CD4-positive, alpha-beta memory T cell (primary cell): ENCODE data around the gene IL10RB. TPM values are rescaled to one million over a fixed set of nuclear protein-coding genes. Genes with fewer than 3 reads are reported as not detected.

ENCODE experiments used
- CTCF ChIA-PET: fragments of 350-600 bp; sonication (Branson Sonifier 250); formaldehyde crosslinking; loops from one replicate; lab custom pipeline; 2021; ENCODE audit warnings: inconsistent platforms; ENCODE audit not compliant: partially characterized antibody; lab: Charles Lee
- POLR2A ChIA-PET: fragments of 350-600 bp; sonication (Branson Sonifier 250); formaldehyde crosslinking; loops from one replicate; lab custom pipeline; 2021; ENCODE audit not compliant: partially characterized antibody; lab: Charles Lee
- DNase-seq, 5 donors: peaks; one replicate each; pipeline versions ENCODE4 v3.0.0 to v3.0.0-alpha.2; 2020 to 2022; ENCODE audit warnings: mixed read lengths in 1 of 5
- H3K27ac ChIP-seq: one replicate; pipeline ENCODE4 v1.7.0; 2013; ENCODE audit warnings: low read depth, low read length
- H3K27me3 ChIP-seq: 2 replicates; pipeline ENCODE4 v1.7.0; 2013; ENCODE audit warnings: mild to moderate bottlenecking, low read length, moderate library complexity; ENCODE audit not compliant: insufficient read depth
- H3K36me3 ChIP-seq: 2 replicates; pipeline ENCODE4 v1.7.0; 2013; ENCODE audit warnings: mild to moderate bottlenecking, low read length, moderate library complexity; ENCODE audit not compliant: insufficient read depth
- H3K4me1 ChIP-seq: 2 replicates; pipeline ENCODE4 v1.7.0; 2013; ENCODE audit warnings: mild to moderate bottlenecking, low read length, moderate library complexity; ENCODE audit not compliant: insufficient read depth
- H3K4me3 ChIP-seq, 2 donors: one replicate each; pipeline ENCODE4 v1.7.0; 2013; ENCODE audit warnings: low read length in 2 of 2, mild to moderate bottlenecking in 1 of 2
- H3K9me3 ChIP-seq, 2 donors: one replicate each; pipeline ENCODE4 v1.7.0; 2013; ENCODE audit warnings: low read length in 2 of 2, control low read depth in 1 of 2; ENCODE audit not compliant: control insufficient read depth in 1 of 2
- H3K27ac Mint-ChIP-seq, 7 donors: one replicate each; pipeline ENCODE4 v1.8.0; 2020 to 2021; ENCODE audit warnings: mixed read lengths in 7 of 7, mild to moderate bottlenecking in 6 of 7, inconsistent platforms in 3 of 7, moderate library complexity in 3 of 7
- H3K27me3 Mint-ChIP-seq, 2 donors: one replicate each; pipeline ENCODE4 v1.8.0; 2020 to 2021; ENCODE audit warnings: mixed read lengths in 2 of 2
- H3K36me3 Mint-ChIP-seq, 2 donors: one replicate each; pipeline ENCODE4 v1.8.0; 2020 to 2021; ENCODE audit warnings: mixed read lengths in 2 of 2, inconsistent platforms in 1 of 2, mild to moderate bottlenecking in 1 of 2
- H3K4me1 Mint-ChIP-seq, 4 donors: one replicate each; pipeline ENCODE4 v1.8.0; 2020 to 2021; ENCODE audit warnings: mixed read lengths in 4 of 4, mild to moderate bottlenecking in 1 of 4
- H3K4me3 Mint-ChIP-seq, 8 donors: one replicate each; pipeline ENCODE4 v1.8.0; 2020 to 2021; ENCODE audit warnings: mixed read lengths in 8 of 8, mild to moderate bottlenecking in 7 of 8, moderate library complexity in 6 of 8, inconsistent platforms in 3 of 8
- H3K9me3 Mint-ChIP-seq, 8 donors: one replicate each; pipeline ENCODE4 v1.8.0; 2020 to 2021; ENCODE audit warnings: mixed read lengths in 8 of 8, mild to moderate bottlenecking in 5 of 8, inconsistent platforms in 3 of 8, moderate library complexity in 1 of 8
- intact Hi-C: fragments of 100-400 bp; cut with micrococcal nuclease; formaldehyde crosslinking; loops from one replicate; pipeline ENCODE4 v1.15.1; 2023
- polyA plus RNA-seq, 2 donors: library from polyadenylated mRNA; unstranded; fragments of 300-500 nt; fragmentation: Illumina TruSeq; gene quantifications; one replicate each; pipeline ENCODE4 v1.2.3, GENCODE V29; 2021
- total RNA-seq, 2 experiments: library from RNA; stranded (reverse); gene quantifications; one replicate each; pipeline ENCODE4 v1.2.3, GENCODE V29; 2021

Gene IL10RB
- total and polyA plus RNA-seq, 4 experiments from 2014 or later, result 30.6 to 61.8 (median 44.8) TPM

- CTCF ChIA-PET, result interaction anchor here (0.9 to 3.9 kb wide), 9 partner anchors 31 to 180 kb away, joined by 3 to 20 read pairs (median 4); no protein-coding TSS in a partner anchor
- H3K36me3 ChIP-seq, result peaks cover 5% of the 10 kb centered on the region
- H3K27ac ChIP-seq, result peak overlapping the region; percentile 80
- peak overlapping the region; percentile 85 to 95 (median 91) for H3K4me3 Mint-ChIP-seq
- H3K4me3 ChIP-seq, result peak overlapping the region; percentile 54 to 79
- H3K4me1 ChIP-seq, result peaks cover 65% of the 10 kb centered on the region
- peaks cover 38 to 72% (median 50%) of the 10 kb centered on the region in 4 donors for H3K4me1 Mint-ChIP-seq
- H3K9me3 ChIP-seq, result no peaks in the 10 kb centered on the region
- peaks cover 18 to 49% of the 10 kb centered on the region in 2 donors for H3K36me3 Mint-ChIP-seq
- DNase-seq, result peak; percentile 29 to 68 (median 43)
- no peaks in the 10 kb centered on the region for H3K27me3 ChIP-seq
- intact Hi-C loops, result loop anchor here (1.0 to 5.0 kb wide), 4 partner anchors 35 to 97 kb away; partner anchors contain the start of gene IFNAR1
- peaks cover 0 to 4% (median 0%) of the 10 kb centered on the region in 8 donors for H3K9me3 Mint-ChIP-seq
- no peaks in the 10 kb centered on the region for H3K27me3 Mint-ChIP-seq
- POLR2A ChIA-PET, result interaction anchor here (0.6 to 4.8 kb wide), 20 partner anchors 8 to 137 kb away, joined by 3 to 36 read pairs (median 7); partner anchors contain the start of genes IFNAR1 and IFNAR2
- H3K27ac Mint-ChIP-seq, result peak overlapping the region; percentile 80 to 97 (median 90)
Measured at GRCh38 chr21:33265664-33266049, 510 bp upstream of the IL10RB start.

- ChIA-PET CTCF (interaction anchor here (0.9 to 3.9 kb wide), 12 partner anchors 28 to 179 kb away, joined by 3 to 20 read pairs (median 4); partner anchors contain the start of gene IFNAR1), POLR2A (interaction anchor here (0.9 to 4.8 kb wide), 26 partner anchors 9 to 213 kb away, joined by 3 to 36 read pairs (median 7); partner anchors contain the start of genes IFNAR1, IFNAR2 and TMEM50B)
- Mint-ChIP-seq H3K36me3 (peaks cover 21 to 52% of the 10 kb centered on the region in 2 donors), H3K9me3 (peaks cover 0 to 4% (median 0%) of the 10 kb centered on the region in 8 donors), H3K27me3 (no peaks in the 10 kb centered on the region), H3K4me3 (peak overlapping the region; percentile 93 to 99 (median 96)), H3K27ac (peak overlapping the region; percentile 91 to 97 (median 95)), H3K4me1 (peaks cover 38 to 71% (median 47%) of the 10 kb centered on the region in 4 donors)
- Histone ChIP-seq H3K4me3 (peak overlapping the region; percentile 34 to 79), H3K27me3 (no peaks in the 10 kb centered on the region), H3K9me3 (no peaks in the 10 kb centered on the region), H3K4me1 (peaks cover 55% of the 10 kb centered on the region), H3K27ac (peak overlapping the region; percentile 80), H3K36me3 (peaks cover 10% of the 10 kb centered on the region)
- intact Hi-C loops, result loop anchor here (1.0 to 5.0 kb wide), 4 partner anchors 36 to 96 kb away; partner anchors contain the start of gene IFNAR1
- DNase-seq, result peak in 2 of 5 donors; percentile 30 to 40
Measured at GRCh38 chr21:33266789-33267135, 595 bp downstream of the IL10RB start.

- intact Hi-C loops, result loop anchor here (2.0 to 5.0 kb wide), 2 partner anchors 36 to 95 kb away; no protein-coding TSS in a partner anchor
- Histone ChIP-seq H3K36me3 (peaks cover 10% of the 10 kb centered on the region), H3K27ac (peak overlapping the region; percentile 80), H3K4me3 (peak overlapping the region; percentile 34 to 79), H3K4me1 (peaks cover 50% of the 10 kb centered on the region), H3K9me3 (no peaks in the 10 kb centered on the region), H3K27me3 (no peaks in the 10 kb centered on the region)
- ChIA-PET POLR2A (interaction anchor here (0.9 to 4.8 kb wide), 24 partner anchors 10 to 212 kb away, joined by 3 to 36 read pairs (median 7); partner anchors contain the start of genes IFNAR1, IFNAR2 and TMEM50B), CTCF (interaction anchor here (1.0 to 3.9 kb wide), 9 partner anchors 9 to 178 kb away, joined by 3 to 20 read pairs (median 5); partner anchors contain the start of gene IFNAR1)
- Mint-ChIP-seq H3K9me3 (peaks cover 0 to 4% (median 0%) of the 10 kb centered on the region in 8 donors), H3K27me3 (no peaks in the 10 kb centered on the region), H3K36me3 (peaks cover 21 to 55% of the 10 kb centered on the region in 2 donors), H3K4me1 (peaks cover 38 to 71% (median 47%) of the 10 kb centered on the region in 4 donors), H3K4me3 (peak overlapping the region; percentile 93 to 99 (median 96)), H3K27ac (peak overlapping the region; percentile 91 to 97 (median 95))
- DNase-seq, result no peak
Measured at GRCh38 chr21:33267250-33267649, 1.1 kb downstream of the IL10RB start.

- intact Hi-C loops, result loop anchor here (5.0 kb wide), 1 partner anchor 94 kb away; no protein-coding TSS in a partner anchor
- ChIA-PET CTCF (interaction anchor here (1.2 to 2.9 kb wide), 4 partner anchors 8 to 71 kb away, joined by 3 to 10 read pairs (median 4); no protein-coding TSS in a partner anchor), POLR2A (interaction anchor here (0.8 to 4.8 kb wide), 9 partner anchors 8 to 116 kb away, joined by 3 to 36 read pairs (median 4); partner anchors contain the start of genes IFNAR1 and IFNAR2)
- Histone ChIP-seq H3K36me3 (peaks cover 10% of the 10 kb centered on the region), H3K9me3 (no peaks in the 10 kb centered on the region), H3K27me3 (no peaks in the 10 kb centered on the region), H3K4me3 (no peak overlapping the region), H3K4me1 (peaks cover 47% of the 10 kb centered on the region), H3K27ac (peak overlapping the region; percentile 47)
- Mint-ChIP-seq H3K27me3 (no peaks in the 10 kb centered on the region), H3K36me3 (peaks cover 22 to 56% of the 10 kb centered on the region in 2 donors), H3K4me3 (peak overlapping the region; percentile 89 to 99 (median 96)), H3K27ac (peak overlapping the region; percentile 78 to 97 (median 91)), H3K9me3 (peaks cover 0 to 4% (median 0%) of the 10 kb centered on the region in 8 donors), H3K4me1 (peaks cover 42 to 72% (median 53%) of the 10 kb centered on the region in 4 donors)
- DNase-seq, result no peak
Measured at GRCh38 chr21:33268393-33268736, 2.2 kb downstream of the IL10RB start.

- Mint-ChIP-seq H3K4me3 (peak overlapping the region; percentile 6 to 99 (median 78)), H3K36me3 (peaks cover 28 to 58% of the 10 kb centered on the region in 2 donors), H3K27me3 (no peaks in the 10 kb centered on the region), H3K27ac (peak overlapping the region; percentile 70 to 97 (median 87)), H3K9me3 (peaks cover 0 to 4% (median 0%) of the 10 kb centered on the region in 8 donors), H3K4me1 (peaks cover 45 to 76% (median 57%) of the 10 kb centered on the region in 4 donors)
- Histone ChIP-seq H3K4me3 (no peak overlapping the region), H3K9me3 (no peaks in the 10 kb centered on the region), H3K27me3 (no peaks in the 10 kb centered on the region), H3K36me3 (peaks cover 10% of the 10 kb centered on the region), H3K4me1 (peaks cover 47% of the 10 kb centered on the region), H3K27ac (peak overlapping the region; percentile 47)
- intact Hi-C loops, result loop anchor here (5.0 kb wide), 1 partner anchor 93 kb away; no protein-coding TSS in a partner anchor
- peak in 4 of 5 donors; percentile 18 to 56 (median 30) for DNase-seq
- POLR2A ChIA-PET, result interaction anchor here (0.8 to 4.8 kb wide), 8 partner anchors 9 to 115 kb away, joined by 3 to 36 read pairs (median 4); partner anchors contain the start of genes IFNAR1 and IFNAR2
- CTCF ChIA-PET, result interaction anchor here (1.2 to 1.4 kb wide), 2 partner anchors 10 to 72 kb away, joined by 3 to 5 read pairs; no protein-coding TSS in a partner anchor
Measured at GRCh38 chr21:33268737-33269441, 2.7 kb downstream of the IL10RB start.

- H3K4me3 Mint-ChIP-seq, result peak overlapping the region in 1 of 8 donors; percentile 13
- H3K9me3 Mint-ChIP-seq, result peaks cover 0 to 4% (median 0%) of the 10 kb centered on the region in 8 donors
- H3K27me3 Mint-ChIP-seq, result no peaks in the 10 kb centered on the region
- intact Hi-C loops, result no loop called here
- ChIA-PET CTCF (interaction anchor here (0.7 kb wide), 1 partner anchor 1711 kb away, joined by 3 read pairs; no protein-coding TSS in a partner anchor), POLR2A (no interaction called here)
- Histone ChIP-seq H3K9me3 (no peaks in the 10 kb centered on the region), H3K27me3 (no peaks in the 10 kb centered on the region), H3K4me3 (no peak overlapping the region), H3K4me1 (peaks cover 34% of the 10 kb centered on the region), H3K27ac (no peak overlapping the region), H3K36me3 (peaks cover 10% of the 10 kb centered on the region)
- peaks cover 36 to 64% (median 50%) of the 10 kb centered on the region in 4 donors for H3K4me1 Mint-ChIP-seq
- peaks cover 29 to 56% of the 10 kb centered on the region in 2 donors for H3K36me3 Mint-ChIP-seq
- peak overlapping the region in 3 of 7 donors; percentile 21 to 29 (median 23) for H3K27ac Mint-ChIP-seq
- no peak for DNase-seq
Measured at GRCh38 chr21:33270986-33271385, 4.8 kb downstream of the IL10RB start.
